Right atrium auricular region (tissue), 2 donors: ENCODE results near the gene BARHL1. TPM values are rescaled to one million over a fixed set of nuclear protein-coding genes. Genes with fewer than 3 reads are reported as not detected.

Experiments used
- DNase-seq: peaks from one replicate; pipeline ENCODE4 v3.0.0-alpha.2; 2019; ENCODE audit warnings: low spot score
- H3K27ac ChIP-seq, 2 donors: fragments of 200-600 bp; sonication (generic); 1 replicate in 1 of 2; 2 replicates in 1 of 2; pipeline ENCODE4 v1.5.1; 2016 to 2019
- H3K27me3 ChIP-seq, 2 donors: fragments of 200-600 bp; sonication (generic); one replicate each; pipeline versions ENCODE4 v1.5.1 to v1.6.0; 2017 to 2019
- H3K36me3 ChIP-seq: fragments of 200-600 bp; sonication (generic); one replicate; pipeline ENCODE4 v1.5.1; 2016
- H3K4me1 ChIP-seq, 2 donors: fragments of 200-600 bp; sonication (generic); one replicate each; pipeline versions ENCODE4 v1.5.1 to v1.6.0; 2017 to 2019
- H3K4me3 ChIP-seq, 2 donors: fragments of 200-600 bp; sonication (generic); 1 replicate in 1 of 2; 2 replicates in 1 of 2; pipeline ENCODE4 v1.5.1; 2017 to 2019; ENCODE audit warnings: mild to moderate bottlenecking in 1 of 2, moderate library complexity in 1 of 2
- H3K9me3 ChIP-seq, 2 donors: fragments of 200-600 bp; sonication (generic); one replicate each; pipeline ENCODE4 v1.5.1; 2019
- total RNA-seq, 2 donors: library from RNA; depleted of rRNA; stranded (reverse); fragments of >200 nt; gene quantifications; one replicate each; pipeline ENCODE4 v1.1.0, GENCODE V29; 2016
- TF ChIP-seq, protein P1 (sequence below), 2 donors: fragments of 200-600 bp; sonication (generic); IDR thresholded peaks; one replicate each; pipeline ENCODE4 v1.5.1; 2019; ENCODE audit warnings: antibody characterized with exemption in 2 of 2

Gene BARHL1
- total RNA-seq, 2 donors from 2014 or later, result not detected

DNA sequence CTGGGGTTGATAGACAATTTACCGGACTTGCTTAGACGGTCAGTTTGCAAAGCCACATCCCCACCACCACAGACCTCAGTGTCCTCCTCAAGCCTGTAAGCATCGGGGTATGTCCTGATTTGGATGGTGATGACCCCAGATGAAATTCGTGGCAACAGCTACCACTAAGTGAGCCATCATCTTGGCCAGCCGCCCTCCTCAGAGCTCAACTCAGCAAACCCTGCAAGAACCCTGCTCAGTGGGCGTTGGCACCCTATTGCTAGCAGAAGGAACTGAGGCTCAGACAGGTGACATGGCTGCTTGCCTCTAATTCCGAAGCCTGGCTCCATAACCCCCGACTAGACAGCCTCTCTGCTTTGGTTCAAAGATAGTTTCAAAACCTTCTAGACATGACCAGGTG, 41.4 kb upstream of the BARHL1 start:
- TF ChIP-seq, protein P1, sequence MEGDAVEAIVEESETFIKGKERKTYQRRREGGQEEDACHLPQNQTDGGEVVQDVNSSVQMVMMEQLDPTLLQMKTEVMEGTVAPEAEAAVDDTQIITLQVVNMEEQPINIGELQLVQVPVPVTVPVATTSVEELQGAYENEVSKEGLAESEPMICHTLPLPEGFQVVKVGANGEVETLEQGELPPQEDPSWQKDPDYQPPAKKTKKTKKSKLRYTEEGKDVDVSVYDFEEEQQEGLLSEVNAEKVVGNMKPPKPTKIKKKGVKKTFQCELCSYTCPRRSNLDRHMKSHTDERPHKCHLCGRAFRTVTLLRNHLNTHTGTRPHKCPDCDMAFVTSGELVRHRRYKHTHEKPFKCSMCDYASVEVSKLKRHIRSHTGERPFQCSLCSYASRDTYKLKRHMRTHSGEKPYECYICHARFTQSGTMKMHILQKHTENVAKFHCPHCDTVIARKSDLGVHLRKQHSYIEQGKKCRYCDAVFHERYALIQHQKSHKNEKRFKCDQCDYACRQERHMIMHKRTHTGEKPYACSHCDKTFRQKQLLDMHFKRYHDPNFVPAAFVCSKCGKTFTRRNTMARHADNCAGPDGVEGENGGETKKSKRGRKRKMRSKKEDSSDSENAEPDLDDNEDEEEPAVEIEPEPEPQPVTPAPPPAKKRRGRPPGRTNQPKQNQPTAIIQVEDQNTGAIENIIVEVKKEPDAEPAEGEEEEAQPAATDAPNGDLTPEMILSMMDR (IDR thresholded peaks at IDR 0.05), result no peak
- no peak overlapping the region for H3K4me3 ChIP-seq
- DNase-seq, result no peak

DNA sequence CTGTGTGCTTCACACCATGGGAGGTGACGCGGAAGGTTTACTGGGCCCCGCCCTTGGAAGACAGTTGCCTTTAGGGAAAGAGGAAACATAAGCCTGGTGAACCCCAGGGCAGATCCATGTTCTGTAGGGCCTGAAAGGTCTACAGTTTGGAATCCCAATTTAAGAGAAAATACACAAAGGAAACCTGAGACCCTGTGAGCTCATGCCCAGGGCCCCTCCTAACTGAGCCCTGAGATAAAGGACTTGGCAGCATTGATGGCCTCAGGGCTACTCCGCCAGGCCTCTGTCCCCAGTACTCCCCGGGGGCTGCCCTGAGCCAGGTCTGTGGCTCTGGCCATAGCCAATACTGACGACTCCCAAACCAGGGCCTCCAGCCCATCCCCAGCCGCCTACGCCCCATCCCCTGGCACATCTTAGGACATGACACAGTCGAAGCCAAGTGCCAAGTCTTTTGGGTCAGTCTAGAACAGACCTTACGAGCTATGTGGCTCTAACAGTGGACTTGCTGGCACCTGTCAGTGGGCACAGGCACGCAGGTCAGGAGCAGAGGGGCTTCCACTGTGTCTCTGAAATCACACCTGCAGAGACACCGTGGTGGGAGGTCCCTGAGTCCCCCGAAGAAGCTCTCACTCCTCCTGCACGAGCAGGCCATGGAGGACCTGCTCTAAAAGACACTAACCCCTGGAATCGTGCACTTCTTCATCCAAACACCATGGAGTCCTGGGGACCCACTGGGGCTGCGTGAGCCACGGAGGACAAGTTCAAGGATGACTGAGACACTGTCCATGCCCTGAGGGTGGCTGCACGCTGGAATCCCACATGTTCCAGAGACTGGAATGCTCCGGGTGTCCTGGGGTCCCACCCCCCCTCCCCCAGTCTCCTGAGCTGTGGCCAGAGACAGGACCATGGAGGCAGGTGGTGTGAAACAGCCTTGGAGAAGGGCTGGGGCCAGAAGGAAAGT, 40.3 kb upstream of the BARHL1 start:
- H3K9me3 ChIP-seq, result no peaks in the 10 kb centered on the region
- DNase-seq, result no peak
- H3K4me1 ChIP-seq, result peaks cover 0 to 6% of the 10 kb centered on the region in 2 donors
- H3K27ac ChIP-seq, result no peak overlapping the region
- H3K4me3 ChIP-seq, result no peak overlapping the region
- TF ChIP-seq, protein P1 (IDR thresholded peaks at IDR 0.05), result no peak
- H3K36me3 ChIP-seq, result no peaks in the 10 kb centered on the region
- H3K27me3 ChIP-seq, result no peaks in the 10 kb centered on the region

More for the DNA sequence above, 41.4 kb upstream of the BARHL1 start:
- Histone ChIP-seq H3K36me3 (no peaks in the 10 kb centered on the region), H3K9me3 (no peaks in the 10 kb centered on the region), H3K27me3 (no peaks in the 10 kb centered on the region), H3K4me1 (peaks cover 0 to under 1% of the 10 kb centered on the region in 2 donors), H3K27ac (no peak overlapping the region)

DNA sequence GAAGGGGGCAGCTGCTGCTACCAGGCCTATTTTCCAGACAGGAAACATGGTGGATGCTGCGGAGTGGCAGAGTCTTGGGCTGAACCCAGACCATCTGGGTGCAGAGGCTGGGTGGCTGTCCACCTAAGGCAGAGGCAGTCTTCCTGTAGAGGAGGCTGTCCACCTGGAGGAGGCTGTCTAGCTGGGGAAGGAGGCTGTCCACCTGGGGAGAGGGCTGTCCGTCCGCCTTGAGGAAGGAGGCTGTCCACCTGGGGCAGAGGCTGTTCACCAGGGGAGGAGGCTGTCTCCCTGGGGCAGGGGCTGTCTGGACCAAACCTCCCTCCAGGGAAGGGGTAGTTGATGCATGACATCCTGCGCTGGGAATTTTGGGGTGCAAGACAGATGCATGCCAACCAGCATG, 39.2 kb upstream of the BARHL1 start:
- H3K9me3 ChIP-seq, result no peaks in the 10 kb centered on the region
- no peaks in the 10 kb centered on the region for H3K27me3 ChIP-seq
- TF ChIP-seq, protein P1 (IDR thresholded peaks at IDR 0.05), result no peak
- no peak overlapping the region for H3K4me3 ChIP-seq
- DNase-seq, result no peak
- no peak overlapping the region for H3K27ac ChIP-seq
- no peaks in the 10 kb centered on the region for H3K36me3 ChIP-seq
- H3K4me1 ChIP-seq, result peaks cover 0 to 6% of the 10 kb centered on the region in 2 donors

DNA sequence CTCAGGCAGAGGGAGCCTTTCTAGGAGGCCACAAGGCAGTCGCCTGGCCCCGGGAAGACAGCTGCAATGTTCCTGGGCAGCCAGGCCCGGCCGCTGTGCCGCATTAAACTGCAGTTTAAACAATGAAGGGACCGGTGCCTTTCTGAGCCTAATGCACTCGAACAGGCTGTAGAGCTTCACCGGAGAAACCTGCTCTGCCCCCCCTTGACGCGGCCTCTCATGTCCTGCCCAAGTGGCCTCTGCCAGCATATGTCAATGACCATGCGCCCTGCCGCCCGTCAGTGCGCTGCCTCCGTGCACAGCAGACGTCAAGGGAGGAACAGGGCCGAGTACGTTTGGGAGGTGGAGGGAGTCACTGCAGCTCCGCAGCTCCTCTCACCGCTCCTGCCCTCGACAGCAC, 38.4 kb upstream of the BARHL1 start:
- no peak overlapping the region for H3K4me3 ChIP-seq
- no peaks in the 10 kb centered on the region for H3K27me3 ChIP-seq
- H3K27ac ChIP-seq, result no peak overlapping the region
- no peaks in the 10 kb centered on the region for H3K36me3 ChIP-seq
- H3K4me1 ChIP-seq, result peaks cover 0 to 6% of the 10 kb centered on the region in 2 donors
- DNase-seq, result no peak
- H3K9me3 ChIP-seq, result no peaks in the 10 kb centered on the region
- TF ChIP-seq, protein P1 (IDR thresholded peaks at IDR 0.05), result no peak

DNA sequence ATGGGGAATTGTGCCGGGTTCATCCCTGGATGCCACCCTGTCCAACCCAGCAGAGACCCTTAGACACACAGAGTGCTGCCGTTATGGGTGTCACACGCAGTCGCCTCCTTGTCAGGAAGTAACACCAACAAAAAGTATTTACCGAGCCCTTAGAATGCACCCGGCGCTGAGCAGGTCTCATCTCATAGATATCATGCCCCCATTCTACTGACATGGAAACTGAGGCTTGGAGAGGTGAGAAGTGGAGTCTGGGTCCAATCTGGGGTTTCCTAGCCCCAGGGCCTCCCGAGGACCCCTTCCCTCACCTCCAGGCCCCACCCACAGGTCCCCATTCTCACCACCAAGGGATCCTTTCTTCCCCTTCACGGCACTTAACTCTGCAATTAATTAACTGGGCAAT, 36.8 kb upstream of the BARHL1 start:
- Histone ChIP-seq H3K36me3 (no peaks in the 10 kb centered on the region), H3K27ac (no peak overlapping the region), H3K4me3 (no peak overlapping the region), H3K27me3 (no peaks in the 10 kb centered on the region), H3K9me3 (no peaks in the 10 kb centered on the region), H3K4me1 (peaks cover 0 to 6% of the 10 kb centered on the region in 2 donors)
- TF ChIP-seq, protein P1 (IDR thresholded peaks at IDR 0.05), result no peak
- no peak for DNase-seq
